GM18861 (cell line): Measurements from ENCODE around the gene FHL5.
A peak's percentile ranks its signal among the peaks of the same experiment; 100 is the strongest.
"Not testable (repeated sequence)": the region's sequence is repeated elsewhere in the genome, so short reads cannot be mapped to it uniquely, and the experiment has no call there.

Source experiments
- ATAC-seq: cut with Tn5 transposase; IDR thresholded peaks from one replicate; pipeline ENCODE4 v1.9.1; 2021; ENCODE audit not compliant: unreplicated experiment

FHL5 gene

GRCh38 chr6:96562886-96563285, at the start of gene FHL5:
Gene FHL5 (plus strand): TSS chr6:96563128. CDS start chr6:96603614, 40,486 bp downstream.
- ATAC-seq = no peak

- no peak for ATAC-seq
These were observed 42.5 kb upstream of the FHL5 start for GRCh38 chr6:96520171-96521115.

- no peak for ATAC-seq
These were observed 41.7 kb upstream of the FHL5 start for GRCh38 chr6:96521306-96521643.

GRCh38 chr6:96521644-96522464, 41.1 kb upstream of the FHL5 start, which contains the start of gene UFL1:
Gene UFL1 (plus strand): TSS chr6:96521806. CDS start chr6:96521874, 68 bp downstream.
- ATAC-seq = peak; percentile 96

- ATAC-seq = peak; percentile 26
These were observed 40.4 kb upstream of the FHL5 start for GRCh38 chr6:96522465-96523009.

GRCh38 chr6:96528193-96528592, 34.7 kb upstream of the FHL5 start:
- no peak for ATAC-seq

GRCh38 chr6:96532399-96532798, 30.5 kb upstream of the FHL5 start:
- no peak for ATAC-seq

- no peak for ATAC-seq
These were observed 25.2 kb upstream of the FHL5 start for GRCh38 chr6:96537726-96538125.

- ATAC-seq = no peak
These were observed 20.2 kb upstream of the FHL5 start for GRCh38 chr6:96542702-96543101.

GRCh38 chr6:96545882-96546281, 17.0 kb upstream of the FHL5 start:
- ATAC-seq = no peak

- no peak for ATAC-seq
These were observed 15.3 kb upstream of the FHL5 start for GRCh38 chr6:96547654-96548053.

GRCh38 chr6:96554558-96554957, 8.4 kb upstream of the FHL5 start:
- no peak for ATAC-seq

GRCh38 chr6:96559740-96560139, 3.2 kb upstream of the FHL5 start:
- not testable (repeated sequence) for ATAC-seq

GRCh38 chr6:96563853-96564252, 925 bp downstream of the FHL5 start:
- peak; percentile 67 for ATAC-seq

- no peak for ATAC-seq
These were observed 7.1 kb downstream of the FHL5 start for GRCh38 chr6:96570053-96570452.

- ATAC-seq = no peak
These were observed 8.6 kb downstream of the FHL5 start for GRCh38 chr6:96571551-96571950.

GRCh38 chr6:96575359-96575758, 12.4 kb downstream of the FHL5 start:
- no peak for ATAC-seq

- ATAC-seq = no peak
These were observed 13.3 kb downstream of the FHL5 start for GRCh38 chr6:96576221-96576620.

GRCh38 chr6:96582021-96582420, 19.1 kb downstream of the FHL5 start:
- ATAC-seq = no peak

- ATAC-seq = no peak
These were observed 19.5 kb downstream of the FHL5 start for GRCh38 chr6:96582436-96582835.

GRCh38 chr6:96604420-96604819, 41.5 kb downstream of the FHL5 start:
- no peak for ATAC-seq

GRCh38 chr6:96608074-96608473, 45.1 kb downstream of the FHL5 start:
- no peak for ATAC-seq
